Measurements from ENCODE around the gene CACNB2. TPM values are rescaled to one million over a fixed set of nuclear protein-coding genes. Genes with fewer than 3 reads are reported as not detected.

The CACNB2 gene
- total and polyA plus RNA-seq, 2 of the 13 experiments (the other 11 are each of a cell fraction or from before 2014, with no cell fraction given) = not detected

DNA sequence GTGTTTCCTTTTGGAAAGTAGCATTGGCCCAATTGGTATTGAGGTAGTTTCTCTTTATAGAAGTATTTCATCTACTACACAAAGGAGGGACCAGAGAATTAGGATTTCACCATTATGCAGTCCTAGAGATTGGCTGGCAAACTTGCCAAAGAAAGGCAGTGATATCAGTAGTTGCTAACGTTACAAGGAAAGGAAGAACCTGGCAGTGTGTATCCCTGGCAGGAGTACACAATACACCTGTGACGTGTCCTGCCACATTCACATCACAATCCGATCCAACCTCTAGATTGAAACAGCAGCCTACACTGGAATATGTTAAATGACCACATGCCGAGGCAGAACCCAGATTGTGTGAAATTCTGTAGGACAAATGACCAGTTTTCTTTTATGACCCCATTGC, 81.7 kb downstream of the CACNB2 start:
- 0% methylated on average over 4 of the region's 4 CpGs for WGBS (ENCODE audit: low lambda C conversion rate)
- Histone ChIP-seq H3K27ac (ENCODE audit: extremely low read length, insufficient read depth, low read length) (no peak overlapping the region), H3K9ac (ENCODE audit: insufficient read depth, low read depth, low read length) (no peak overlapping the region), H3K4me3 (replicated peaks in 1 of 3; ENCODE audit: insufficient read depth in 1 of 3, low read depth in 2 of 3, low read length in 3 of 3) (no peak overlapping the region), H3K4me1 (ENCODE audit: insufficient read depth, low read length) (no peaks in the 10 kb centered on the region), H2AFZ (ENCODE audit: low read length) (no peak overlapping the region), H3K9me3 (ENCODE audit: low read length) (no peaks in the 10 kb centered on the region), H4K20me1 (ENCODE audit: insufficient read depth, low read length) (no peaks in the 10 kb centered on the region), H3K36me3 (replicated peaks in 1 of 2; ENCODE audit: control insufficient read depth in 1 of 2, insufficient read depth in 2 of 2, low read length in 2 of 2) (no peaks in the 10 kb centered on the region), H3K27me3 (ENCODE audit: control insufficient read depth in 1 of 2, insufficient read depth in 2 of 2, low read length in 2 of 2) (peaks cover 1 to 4% of the 10 kb centered on the region in 2 experiments; a peak in 1 of 5 replicates), H3K4me2 (ENCODE audit: low read depth, low read length) (no peak overlapping the region), H3K79me2 (ENCODE audit: insufficient read depth, low read length) (no peaks in the 10 kb centered on the region)
- FAIRE-seq (no peak), ATAC-seq (no peak), DNase-seq (ENCODE audit: low spot score) (no peak)
- in situ Hi-C loops (cut with HindIII; ENCODE audit: extremely low pct_ligation_motif_present, low pct_unique_long_range_greater_than_20kb) (no loop called here), intact Hi-C loops (cut with micrococcal nuclease; ENCODE audit: unreplicated experiment) (no loop called here)
- POLR2A ChIA-PET = no interaction called here
- BruUV-seq (replicated peaks) = no TSS peak
- CTCF ChIA-PET (ENCODE audit: low intra/inter-chr PET ratio, low total read pairs) = no interaction called here
- TF ChIP-seq ZFP36L1 (CRISPR knock-in tag; IDR thresholded peaks at IDR 0.05) = no peak
- no peak for TF ChIP-seq ELF1 (CRISPR knock-in tag; IDR thresholded peaks at IDR 0.05)
- no peak for TF ChIP-seq BRCA1 (CRISPR knock-in tag; IDR thresholded peaks at IDR 0.05)
- TF ChIP-seq, protein P1, sequence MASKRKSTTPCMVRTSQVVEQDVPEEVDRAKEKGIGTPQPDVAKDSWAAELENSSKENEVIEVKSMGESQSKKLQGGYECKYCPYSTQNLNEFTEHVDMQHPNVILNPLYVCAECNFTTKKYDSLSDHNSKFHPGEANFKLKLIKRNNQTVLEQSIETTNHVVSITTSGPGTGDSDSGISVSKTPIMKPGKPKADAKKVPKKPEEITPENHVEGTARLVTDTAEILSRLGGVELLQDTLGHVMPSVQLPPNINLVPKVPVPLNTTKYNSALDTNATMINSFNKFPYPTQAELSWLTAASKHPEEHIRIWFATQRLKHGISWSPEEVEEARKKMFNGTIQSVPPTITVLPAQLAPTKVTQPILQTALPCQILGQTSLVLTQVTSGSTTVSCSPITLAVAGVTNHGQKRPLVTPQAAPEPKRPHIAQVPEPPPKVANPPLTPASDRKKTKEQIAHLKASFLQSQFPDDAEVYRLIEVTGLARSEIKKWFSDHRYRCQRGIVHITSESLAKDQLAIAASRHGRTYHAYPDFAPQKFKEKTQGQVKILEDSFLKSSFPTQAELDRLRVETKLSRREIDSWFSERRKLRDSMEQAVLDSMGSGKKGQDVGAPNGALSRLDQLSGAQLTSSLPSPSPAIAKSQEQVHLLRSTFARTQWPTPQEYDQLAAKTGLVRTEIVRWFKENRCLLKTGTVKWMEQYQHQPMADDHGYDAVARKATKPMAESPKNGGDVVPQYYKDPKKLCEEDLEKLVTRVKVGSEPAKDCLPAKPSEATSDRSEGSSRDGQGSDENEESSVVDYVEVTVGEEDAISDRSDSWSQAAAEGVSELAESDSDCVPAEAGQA (IDR thresholded peaks at IDR 0.05; ENCODE audit: low read depth) = no peak
- TF ChIP-seq, protein P1 (CRISPR knock-in tag; IDR thresholded peaks at IDR 0.05; ENCODE audit: borderline replicate concordance) = no peak
- no peak for TF ChIP-seq MIER2 (CRISPR knock-in tag; IDR thresholded peaks at IDR 0.05)
- TF ChIP-seq, protein P2, sequence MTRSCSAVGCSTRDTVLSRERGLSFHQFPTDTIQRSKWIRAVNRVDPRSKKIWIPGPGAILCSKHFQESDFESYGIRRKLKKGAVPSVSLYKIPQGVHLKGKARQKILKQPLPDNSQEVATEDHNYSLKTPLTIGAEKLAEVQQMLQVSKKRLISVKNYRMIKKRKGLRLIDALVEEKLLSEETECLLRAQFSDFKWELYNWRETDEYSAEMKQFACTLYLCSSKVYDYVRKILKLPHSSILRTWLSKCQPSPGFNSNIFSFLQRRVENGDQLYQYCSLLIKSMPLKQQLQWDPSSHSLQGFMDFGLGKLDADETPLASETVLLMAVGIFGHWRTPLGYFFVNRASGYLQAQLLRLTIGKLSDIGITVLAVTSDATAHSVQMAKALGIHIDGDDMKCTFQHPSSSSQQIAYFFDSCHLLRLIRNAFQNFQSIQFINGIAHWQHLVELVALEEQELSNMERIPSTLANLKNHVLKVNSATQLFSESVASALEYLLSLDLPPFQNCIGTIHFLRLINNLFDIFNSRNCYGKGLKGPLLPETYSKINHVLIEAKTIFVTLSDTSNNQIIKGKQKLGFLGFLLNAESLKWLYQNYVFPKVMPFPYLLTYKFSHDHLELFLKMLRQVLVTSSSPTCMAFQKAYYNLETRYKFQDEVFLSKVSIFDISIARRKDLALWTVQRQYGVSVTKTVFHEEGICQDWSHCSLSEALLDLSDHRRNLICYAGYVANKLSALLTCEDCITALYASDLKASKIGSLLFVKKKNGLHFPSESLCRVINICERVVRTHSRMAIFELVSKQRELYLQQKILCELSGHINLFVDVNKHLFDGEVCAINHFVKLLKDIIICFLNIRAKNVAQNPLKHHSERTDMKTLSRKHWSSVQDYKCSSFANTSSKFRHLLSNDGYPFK (CRISPR knock-in tag; IDR thresholded peaks at IDR 0.05; ENCODE audit: borderline replicate concordance) = no peak
- TF ChIP-seq AKNA (CRISPR knock-in tag; IDR thresholded peaks at IDR 0.05; ENCODE audit: borderline replicate concordance) = no peak
- TF ChIP-seq ARNTL (CRISPR knock-in tag; IDR thresholded peaks at IDR 0.05) = no peak
- TF ChIP-seq ZSCAN30 (CRISPR knock-in tag; IDR thresholded peaks at IDR 0.05) = no peak
- no peak for TF ChIP-seq PITX1 (CRISPR knock-in tag; IDR thresholded peaks at IDR 0.05)
- no peak for TF ChIP-seq PHF21A (CRISPR knock-in tag; IDR thresholded peaks at IDR 0.05)
